ENCODE measurements around the gene AHCYL2.

DNA sequence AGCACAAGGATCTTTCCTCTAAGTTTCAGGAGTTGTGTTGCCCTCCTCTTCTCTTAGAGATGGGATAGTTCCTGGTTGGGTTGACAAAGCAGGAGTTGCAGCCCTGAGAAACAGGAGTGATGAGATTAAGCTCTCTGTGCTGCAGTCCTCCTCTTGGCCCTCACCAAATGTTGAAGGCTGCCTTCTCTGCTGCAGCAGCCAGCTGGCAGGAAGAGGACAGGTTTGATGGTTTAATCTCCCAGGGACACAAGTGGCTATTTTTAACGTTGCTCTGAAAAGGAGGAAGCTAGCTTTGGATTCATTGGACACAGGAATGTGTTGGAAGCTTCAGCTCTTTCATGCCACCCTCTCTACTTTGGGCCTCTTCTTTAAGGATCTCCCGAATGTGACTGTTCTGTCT is 218.8 kb downstream of the AHCYL2 start:
- TF ChIP-seq, protein P1, sequence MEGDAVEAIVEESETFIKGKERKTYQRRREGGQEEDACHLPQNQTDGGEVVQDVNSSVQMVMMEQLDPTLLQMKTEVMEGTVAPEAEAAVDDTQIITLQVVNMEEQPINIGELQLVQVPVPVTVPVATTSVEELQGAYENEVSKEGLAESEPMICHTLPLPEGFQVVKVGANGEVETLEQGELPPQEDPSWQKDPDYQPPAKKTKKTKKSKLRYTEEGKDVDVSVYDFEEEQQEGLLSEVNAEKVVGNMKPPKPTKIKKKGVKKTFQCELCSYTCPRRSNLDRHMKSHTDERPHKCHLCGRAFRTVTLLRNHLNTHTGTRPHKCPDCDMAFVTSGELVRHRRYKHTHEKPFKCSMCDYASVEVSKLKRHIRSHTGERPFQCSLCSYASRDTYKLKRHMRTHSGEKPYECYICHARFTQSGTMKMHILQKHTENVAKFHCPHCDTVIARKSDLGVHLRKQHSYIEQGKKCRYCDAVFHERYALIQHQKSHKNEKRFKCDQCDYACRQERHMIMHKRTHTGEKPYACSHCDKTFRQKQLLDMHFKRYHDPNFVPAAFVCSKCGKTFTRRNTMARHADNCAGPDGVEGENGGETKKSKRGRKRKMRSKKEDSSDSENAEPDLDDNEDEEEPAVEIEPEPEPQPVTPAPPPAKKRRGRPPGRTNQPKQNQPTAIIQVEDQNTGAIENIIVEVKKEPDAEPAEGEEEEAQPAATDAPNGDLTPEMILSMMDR (IDR thresholded peaks at IDR 0.05): no peak
- TF ChIP-seq POLR2A (IDR thresholded peaks at IDR 0.05): no peak

Data from adrenal gland (tissue), 5 donors.